ENCODE data around the gene PRAC1. TPM values are rescaled to one million over a fixed set of nuclear protein-coding genes. Genes with fewer than 3 reads are reported as not detected.
A peak's percentile ranks its signal among the peaks of the same experiment; 100 is the strongest.

The PRAC1 gene
- total and polyA plus RNA-seq, 8 donors, result not detected

- H3K27ac ChIP-seq, result no peak overlapping the region
- peak overlapping the region in 1 of 4 donors; percentile 30 for H3K4me3 ChIP-seq
- 6 to 12% (median 7%) methylated on average over 24 to 32 of the region's 32 CpGs for WGBS, 5 donors
Measured at GRCh38 chr17:48724251-48725003, 2.1 kb upstream of the PRAC1 start.

GRCh38 chr17:48723423-48724250 lies 1.3 kb upstream of the PRAC1 start:
- 9 to 12% (median 10%) methylated on average over 41 to 42 of the region's 42 CpGs for WGBS, 5 donors
- Histone ChIP-seq H3K27ac (no peak overlapping the region), H3K4me1 (peaks cover 13 to 52% (median 41%) of the 10 kb centered on the region in 4 donors), H3K4me3 (peak overlapping the region in 2 of 4 donors; percentile 13 to 25), H3K36me3 (no peaks in the 10 kb centered on the region), H3K9me3 (peaks cover 0 to 12% (median 0%) of the 10 kb centered on the region in 4 donors), H3K27me3 (peaks cover 48 to 100% (median 100%) of the 10 kb centered on the region in 3 donors)
- intact Hi-C loops (cut with DNase I; ENCODE audit: low total_unique reads), result loop anchor here (10.0 kb wide), 2 partner anchors 71 to 161 kb away; no protein-coding TSS in a partner anchor
- DNase-seq, result no peak
- no peak for TF ChIP-seq EP300 (IDR thresholded peaks at IDR 0.05)
- no peak for TF ChIP-seq POLR2AphosphoS5 (IDR thresholded peaks at IDR 0.05)
- TF ChIP-seq CTCF (IDR thresholded peaks at IDR 0.05), result no peak
- TF ChIP-seq POLR2A (IDR thresholded peaks at IDR 0.05), result no peak

More at GRCh38 chr17:48724251-48725003, 2.1 kb upstream of the PRAC1 start:
- H3K4me1 ChIP-seq, result peaks cover 16 to 52% (median 41%) of the 10 kb centered on the region in 4 donors
- intact Hi-C loops (cut with DNase I; ENCODE audit: low total_unique reads), result loop anchor here (10.0 kb wide), 2 partner anchors 70 to 160 kb away; no protein-coding TSS in a partner anchor
- peaks cover 0 to 4% (median 0%) of the 10 kb centered on the region in 4 donors for H3K9me3 ChIP-seq
- peak; percentile 89 to 93 for DNase-seq
- no peak for TF ChIP-seq POLR2AphosphoS5 (IDR thresholded peaks at IDR 0.05)
- TF ChIP-seq CTCF (IDR thresholded peaks at IDR 0.05), result peak in 4 of 7 experiments; percentile 57 to 78 (median 72)
- no peak for TF ChIP-seq EP300 (IDR thresholded peaks at IDR 0.05)
- no peak for TF ChIP-seq POLR2A (IDR thresholded peaks at IDR 0.05)
- H3K36me3 ChIP-seq, result no peaks in the 10 kb centered on the region
- peaks cover 41 to 100% (median 100%) of the 10 kb centered on the region in 3 donors for H3K27me3 ChIP-seq

GRCh38 chr17:48722915-48723422 lies 651 bp upstream of the PRAC1 start, which contains the start of gene PRAC2:
Gene PRAC2, plus strand, starts transcription at chr17:48723185. Its CDS starts 1,226 bp downstream, at chr17:48724411.
- Histone ChIP-seq H3K4me3 (peak within 1 kb of the TSS in 2 of 4 donors; percentile 13 to 25), H3K27me3 (peaks cover 49 to 100% (median 100%) of the 10 kb centered on the region in 3 donors), H3K27ac (no peak within 1 kb of the TSS), H3K36me3 (no peaks in the 10 kb centered on the region), H3K9me3 (peaks cover 0 to 15% (median 0%) of the 10 kb centered on the region in 4 donors), H3K4me1 (peaks cover 8 to 51% (median 38%) of the 10 kb centered on the region in 4 donors)
- no peak for DNase-seq
- TF ChIP-seq CTCF (IDR thresholded peaks at IDR 0.05) (no peak), POLR2AphosphoS5 (IDR thresholded peaks at IDR 0.05) (no peak), EP300 (IDR thresholded peaks at IDR 0.05) (no peak), POLR2A (IDR thresholded peaks at IDR 0.05) (no peak)
- intact Hi-C loops (cut with DNase I; ENCODE audit: low total_unique reads), result loop anchor here (10.0 kb wide), 2 partner anchors 72 to 162 kb away; no protein-coding TSS in a partner anchor
- WGBS, 5 donors, result 3 to 8% (median 5%) methylated on average over 21 of the region's 21 CpGs

Measured in stomach (tissue), 9 donors.